ENCODE measurements around the gene EHHADH. TPM values are rescaled to one million over a fixed set of nuclear protein-coding genes. Genes with fewer than 3 reads are reported as not detected.
A peak's percentile ranks its signal among the peaks of the same experiment; 100 is the strongest.

Gene EHHADH
- polyA plus RNA-seq, 4 donors = 12.2 to 29.5 (median 14.5) TPM

- DNase-seq (peak; percentile 61), FAIRE-seq (no peak)
- H3K36me3 ChIP-seq (ENCODE audit: control insufficient read depth in 3 of 3, insufficient read depth in 2 of 3, low read depth in 1 of 3, low read length in 3 of 3) = no peaks in the 10 kb centered on the region
- no peak overlapping the region for H3K27ac ChIP-seq (ENCODE audit: low read depth in 1 of 3, low read length in 2 of 3)
- no peaks in the 10 kb centered on the region for H3K9me3 ChIP-seq (ENCODE audit: control insufficient read depth in 2 of 2, insufficient read depth in 1 of 2, low read depth in 1 of 2, low read length in 1 of 2)
- WGBS, 3 donors = 15 to 41% (median 22%) methylated on average over 4 of the region's 4 CpGs
- H3K27me3 ChIP-seq (ENCODE audit: control insufficient read depth in 3 of 3, insufficient read depth in 3 of 3, low read length in 3 of 3) = peaks cover 0 to 4% (median 0%) of the 10 kb centered on the region in 3 donors
- H3K4me3 ChIP-seq (ENCODE audit: low read depth in 1 of 3, low read length in 3 of 3) = no peak overlapping the region
- peaks cover 0 to 12% (median 4%) of the 10 kb centered on the region in 3 donors for H3K4me1 ChIP-seq (ENCODE audit: control insufficient read depth in 3 of 3, insufficient read depth in 2 of 3, low read depth in 1 of 3, low read length in 2 of 3)
These were observed 26.9 kb upstream of the EHHADH start for GRCh38 chr3:185280572-185281365.

- Histone ChIP-seq H3K4me1 (ENCODE audit: control insufficient read depth in 3 of 3, insufficient read depth in 2 of 3, low read depth in 1 of 3, low read length in 2 of 3) (peaks cover 0 to 12% (median 4%) of the 10 kb centered on the region in 3 donors), H3K27me3 (ENCODE audit: control insufficient read depth in 3 of 3, insufficient read depth in 3 of 3, low read length in 3 of 3) (peaks cover 0 to 4% (median 0%) of the 10 kb centered on the region in 3 donors), H3K4me3 (ENCODE audit: low read depth in 1 of 3, low read length in 3 of 3) (no peak overlapping the region), H3K9me3 (ENCODE audit: control insufficient read depth in 2 of 2, insufficient read depth in 1 of 2, low read depth in 1 of 2, low read length in 1 of 2) (no peaks in the 10 kb centered on the region), H3K27ac (ENCODE audit: low read depth in 1 of 3, low read length in 2 of 3) (no peak overlapping the region), H3K36me3 (ENCODE audit: control insufficient read depth in 3 of 3, insufficient read depth in 2 of 3, low read depth in 1 of 3, low read length in 3 of 3) (no peaks in the 10 kb centered on the region)
- no peak for DNase-seq
- 91 to 92% (median 91%) methylated on average over 7 of the region's 7 CpGs for WGBS, 3 donors
- no peak for FAIRE-seq
These were observed 25.8 kb upstream of the EHHADH start for GRCh38 chr3:185279587-185280138.

- no peak for DNase-seq
- H3K4me3 ChIP-seq (ENCODE audit: low read depth in 1 of 3, low read length in 3 of 3) = no peak overlapping the region
- H3K4me1 ChIP-seq (ENCODE audit: control insufficient read depth in 3 of 3, insufficient read depth in 2 of 3, low read depth in 1 of 3, low read length in 2 of 3) = peaks cover 0 to 4% (median 0%) of the 10 kb centered on the region in 3 donors
- no peaks in the 10 kb centered on the region for H3K36me3 ChIP-seq (ENCODE audit: control insufficient read depth in 3 of 3, insufficient read depth in 2 of 3, low read depth in 1 of 3, low read length in 3 of 3)
- FAIRE-seq = no peak
- no peaks in the 10 kb centered on the region for H3K9me3 ChIP-seq (ENCODE audit: control insufficient read depth in 2 of 2, insufficient read depth in 1 of 2, low read depth in 1 of 2, low read length in 1 of 2)
- no peak overlapping the region for H3K27ac ChIP-seq (ENCODE audit: low read depth in 1 of 3, low read length in 2 of 3)
- 84 to 95% (median 90%) methylated on average over 4 of the region's 4 CpGs for WGBS, 3 donors
- peaks cover 0 to 4% (median 0%) of the 10 kb centered on the region in 3 donors for H3K27me3 ChIP-seq (ENCODE audit: control insufficient read depth in 3 of 3, insufficient read depth in 3 of 3, low read length in 3 of 3)
These were observed 22.6 kb upstream of the EHHADH start for GRCh38 chr3:185276415-185276814.

DNA sequence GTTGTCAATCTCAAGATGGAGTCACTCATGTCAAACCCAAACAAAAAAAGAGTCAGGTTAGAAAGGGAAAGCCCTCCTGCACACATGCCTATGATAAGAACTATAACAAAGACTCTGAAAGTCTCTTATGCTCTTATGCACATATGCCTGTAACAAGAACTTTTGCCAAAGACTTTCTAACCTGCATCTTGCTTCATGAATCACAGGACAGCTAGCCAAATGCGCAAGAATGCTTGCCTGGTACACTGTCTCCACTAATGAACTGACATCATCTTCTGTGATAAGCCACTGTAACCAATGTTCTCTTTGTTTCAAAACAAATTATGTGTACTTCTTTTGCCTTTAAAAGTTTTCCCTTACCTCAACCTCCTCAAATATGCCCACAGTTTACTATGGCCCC is 18.2 kb upstream of the EHHADH start:
- no peak for DNase-seq
- Histone ChIP-seq H3K9me3 (ENCODE audit: control insufficient read depth in 2 of 2, insufficient read depth in 1 of 2, low read depth in 1 of 2, low read length in 1 of 2) (no peaks in the 10 kb centered on the region), H3K27ac (ENCODE audit: low read depth in 1 of 3, low read length in 2 of 3) (no peak overlapping the region), H3K27me3 (ENCODE audit: control insufficient read depth in 3 of 3, insufficient read depth in 3 of 3, low read length in 3 of 3) (peaks cover 0 to 4% (median 0%) of the 10 kb centered on the region in 3 donors), H3K36me3 (ENCODE audit: control insufficient read depth in 3 of 3, insufficient read depth in 2 of 3, low read depth in 1 of 3, low read length in 3 of 3) (no peaks in the 10 kb centered on the region), H3K4me1 (ENCODE audit: control insufficient read depth in 3 of 3, insufficient read depth in 2 of 3, low read depth in 1 of 3, low read length in 2 of 3) (peaks cover 0 to 7% (median 0%) of the 10 kb centered on the region in 3 donors), H3K4me3 (ENCODE audit: low read depth in 1 of 3, low read length in 3 of 3) (no peak overlapping the region)
- no peak for FAIRE-seq
- 94 to 100% (median 97%) methylated on average over 1 of the region's 1 CpG for WGBS, 3 donors

GRCh38 chr3:185270956-185271332 is 17.1 kb upstream of the EHHADH start:
- Histone ChIP-seq H3K27ac (ENCODE audit: low read depth in 1 of 3, low read length in 2 of 3) (no peak overlapping the region), H3K4me1 (ENCODE audit: control insufficient read depth in 3 of 3, insufficient read depth in 2 of 3, low read depth in 1 of 3, low read length in 2 of 3) (peaks cover 0 to 7% (median 0%) of the 10 kb centered on the region in 3 donors), H3K9me3 (ENCODE audit: control insufficient read depth in 2 of 2, insufficient read depth in 1 of 2, low read depth in 1 of 2, low read length in 1 of 2) (no peaks in the 10 kb centered on the region), H3K4me3 (ENCODE audit: low read depth in 1 of 3, low read length in 3 of 3) (no peak overlapping the region), H3K36me3 (ENCODE audit: control insufficient read depth in 3 of 3, insufficient read depth in 2 of 3, low read depth in 1 of 3, low read length in 3 of 3) (no peaks in the 10 kb centered on the region), H3K27me3 (ENCODE audit: control insufficient read depth in 3 of 3, insufficient read depth in 3 of 3, low read length in 3 of 3) (no peaks in the 10 kb centered on the region)
- FAIRE-seq (no peak), DNase-seq (no peak)
- 81 to 88% (median 82%) methylated on average over 4 of the region's 4 CpGs for WGBS, 3 donors

DNA sequence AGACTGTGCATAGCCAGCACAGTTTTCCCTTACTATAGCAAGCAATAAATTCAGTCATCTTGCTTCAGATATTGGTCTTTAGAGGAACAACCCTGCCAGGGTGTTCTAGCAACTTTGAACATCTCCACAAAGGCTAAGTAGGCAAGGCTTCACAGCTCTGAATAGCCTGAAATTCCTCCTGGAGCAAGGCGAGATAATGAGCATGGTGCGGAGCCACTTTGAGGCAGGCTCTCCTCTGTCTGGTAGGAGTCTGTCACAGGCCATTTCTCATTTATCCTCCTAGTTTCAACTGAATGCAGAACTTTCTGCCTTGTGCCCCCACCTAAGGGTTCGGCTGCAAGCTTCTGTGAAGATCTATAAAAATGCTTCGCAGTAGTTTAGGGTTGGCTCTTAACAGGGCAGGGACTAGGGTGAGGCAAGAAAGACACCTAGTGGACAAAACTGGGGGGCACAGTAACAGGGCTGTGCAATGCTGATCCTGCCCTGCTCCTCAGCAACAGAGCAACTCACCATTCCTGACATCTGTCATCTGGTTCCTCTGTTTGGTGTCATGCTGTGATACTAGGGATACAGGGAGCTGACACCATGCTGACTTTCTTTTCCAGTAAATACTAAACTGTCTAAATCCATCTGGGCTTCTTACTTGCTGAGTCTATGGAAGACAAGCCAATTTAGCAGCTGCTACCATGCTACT is 16.6 kb upstream of the EHHADH start:
- Histone ChIP-seq H3K27ac (ENCODE audit: low read depth in 1 of 3, low read length in 2 of 3) (no peak overlapping the region), H3K27me3 (ENCODE audit: control insufficient read depth in 3 of 3, insufficient read depth in 3 of 3, low read length in 3 of 3) (no peaks in the 10 kb centered on the region), H3K36me3 (ENCODE audit: control insufficient read depth in 3 of 3, insufficient read depth in 2 of 3, low read depth in 1 of 3, low read length in 3 of 3) (no peaks in the 10 kb centered on the region), H3K4me1 (ENCODE audit: control insufficient read depth in 3 of 3, insufficient read depth in 2 of 3, low read depth in 1 of 3, low read length in 2 of 3) (peaks cover 0 to 7% (median 0%) of the 10 kb centered on the region in 3 donors), H3K9me3 (ENCODE audit: control insufficient read depth in 2 of 2, insufficient read depth in 1 of 2, low read depth in 1 of 2, low read length in 1 of 2) (no peaks in the 10 kb centered on the region), H3K4me3 (ENCODE audit: low read depth in 1 of 3, low read length in 3 of 3) (no peak overlapping the region)
- WGBS, 3 donors = 39 to 53% (median 47%) methylated on average over 4 of the region's 4 CpGs
- no peak for FAIRE-seq
- peak; percentile 58 to 63 for DNase-seq

DNA sequence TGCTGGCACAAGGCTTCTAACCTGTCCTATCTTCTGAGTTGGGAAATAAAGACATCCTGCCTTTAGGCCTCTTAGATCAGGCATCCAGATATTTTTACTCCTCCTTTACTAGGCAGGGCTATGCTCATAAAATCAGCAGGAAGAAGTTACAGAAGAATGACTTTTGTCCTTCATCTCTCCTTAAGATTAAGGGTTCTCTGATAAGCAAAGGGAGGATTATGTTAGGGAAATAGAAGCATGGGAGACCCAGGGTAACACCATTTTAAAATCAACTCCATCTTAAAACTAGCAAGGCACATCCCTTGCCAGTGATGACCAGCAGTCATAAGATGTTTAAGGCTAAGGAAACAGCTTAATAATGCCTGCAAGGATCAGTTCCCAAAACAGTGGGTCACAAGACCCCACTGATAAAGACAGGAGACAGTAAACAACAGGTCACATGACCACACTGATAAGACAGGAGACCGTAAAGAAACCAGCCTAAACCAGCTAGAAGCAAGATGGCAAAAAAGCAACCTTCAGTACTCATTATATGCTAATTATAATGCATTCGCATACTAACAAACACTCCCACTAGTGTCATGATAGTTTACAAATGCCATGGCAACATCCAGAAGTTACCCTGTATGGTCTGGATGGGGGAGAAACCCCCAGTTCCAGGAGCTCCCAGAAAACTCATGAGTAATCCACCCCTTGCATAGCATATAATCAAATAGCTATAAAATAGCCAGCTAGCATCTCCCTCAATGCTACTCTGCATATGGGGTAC is 14.5 kb upstream of the EHHADH start:
- H3K4me3 ChIP-seq (ENCODE audit: low read depth in 1 of 3, low read length in 3 of 3) = no peak overlapping the region
- H3K36me3 ChIP-seq (ENCODE audit: control insufficient read depth in 3 of 3, insufficient read depth in 2 of 3, low read depth in 1 of 3, low read length in 3 of 3) = no peaks in the 10 kb centered on the region
- 56 to 59% (median 58%) methylated on average over 2 of the region's 2 CpGs for WGBS, 3 donors
- DNase-seq = peak in 1 of 2 donors; percentile 35
- H3K27ac ChIP-seq (ENCODE audit: low read depth in 1 of 3, low read length in 2 of 3) = no peak overlapping the region
- no peaks in the 10 kb centered on the region for H3K27me3 ChIP-seq (ENCODE audit: control insufficient read depth in 3 of 3, insufficient read depth in 3 of 3, low read length in 3 of 3)
- H3K9me3 ChIP-seq (ENCODE audit: control insufficient read depth in 2 of 2, insufficient read depth in 1 of 2, low read depth in 1 of 2, low read length in 1 of 2) = no peaks in the 10 kb centered on the region
- no peak for FAIRE-seq
- peaks cover 0 to 7% (median 0%) of the 10 kb centered on the region in 3 donors for H3K4me1 ChIP-seq (ENCODE audit: control insufficient read depth in 3 of 3, insufficient read depth in 2 of 3, low read depth in 1 of 3, low read length in 2 of 3)

- Histone ChIP-seq H3K4me1 (ENCODE audit: control insufficient read depth in 3 of 3, insufficient read depth in 2 of 3, low read depth in 1 of 3, low read length in 2 of 3) (peaks cover 0 to 7% (median 0%) of the 10 kb centered on the region in 3 donors), H3K36me3 (ENCODE audit: control insufficient read depth in 3 of 3, insufficient read depth in 2 of 3, low read depth in 1 of 3, low read length in 3 of 3) (no peaks in the 10 kb centered on the region), H3K27ac (ENCODE audit: low read depth in 1 of 3, low read length in 2 of 3) (no peak overlapping the region), H3K9me3 (ENCODE audit: control insufficient read depth in 2 of 2, insufficient read depth in 1 of 2, low read depth in 1 of 2, low read length in 1 of 2) (no peaks in the 10 kb centered on the region), H3K4me3 (ENCODE audit: low read depth in 1 of 3, low read length in 3 of 3) (no peak overlapping the region), H3K27me3 (ENCODE audit: control insufficient read depth in 3 of 3, insufficient read depth in 3 of 3, low read length in 3 of 3) (no peaks in the 10 kb centered on the region)
- FAIRE-seq = no peak
- DNase-seq = no peak
- WGBS, 3 donors = 74 to 83% (median 82%) methylated on average over 3 of the region's 3 CpGs
These were observed 13.3 kb upstream of the EHHADH start for GRCh38 chr3:185267193-185267592.

Data from small intestine (tissue), 7 donors.